GM12878 (cell line): Measurements from ENCODE around the gene RIMS3. TPM values are rescaled to one million over a fixed set of nuclear protein-coding genes. Genes with fewer than 3 reads are reported as not detected.

Source experiments
- ATAC-seq: fragments of 200-7000 bp; cut with Tn5 transposase; 3 replicates; pipeline ENCODE4 v1.9.1; 2020; ENCODE audit warnings: mild to moderate bottlenecking, moderate library complexity
- BruUV-seq: library from RNA; stranded (reverse); fragments of 400-500 nt; replicated peaks from 2 replicates; lab custom pipeline; 2021; lab: Mats Ljungman, UMichigan
- CTCF ChIA-PET: fragments of 300-600 bp; sonication (Branson Sonifier 250); formaldehyde crosslinking; extraction: SDS; loops from one replicate; lab custom pipeline; 2021; ENCODE audit warnings: inconsistent platforms; lab: Yijun Ruan, JAX
- POLR2A ChIA-PET: fragments of 350-600 bp; formaldehyde crosslinking; extraction: SDS; loops from one replicate; lab custom pipeline; 2021; ENCODE audit warnings: inconsistent platforms; lab: Charles Lee
- RAD21 ChIA-PET: fragments of 300-600 bp; sonication (Branson Sonifier 250); formaldehyde crosslinking; loops from one replicate; lab custom pipeline; 2023; ENCODE audit warnings: antibody characterized with exemption; ENCODE audit not compliant: unreplicated experiment; lab: Charles Lee
- SMC1A ChIA-PET: fragments of 300-600 bp; sonication (Branson Sonifier 250); formaldehyde crosslinking; loops from one replicate; lab custom pipeline; 2023; ENCODE audit not compliant: unreplicated experiment, uncharacterized antibody; lab: Charles Lee
- DNase-seq: peaks from one replicate; pipeline ENCODE4 v3.0.0-alpha.2; 2011; ENCODE audit warnings: low read depth, low spot score
- FAIRE-seq: peaks from 3 replicates; lab custom pipeline; 2011; peaks lifted over from hg19 to GRCh38; lab: Jason Lieb, UNC
- H2AFZ ChIP-seq: 2 replicates; pipeline ENCODE4 v1.6.0; 2011; ENCODE audit warnings: low read depth, low read length, control low read depth; ENCODE audit not compliant: control insufficient read depth
- H3K27ac ChIP-seq: 2 replicates; pipeline ENCODE4 v1.5.1; 2011; ENCODE audit warnings: control low read depth; ENCODE audit not compliant: control insufficient read depth, insufficient read depth
- H3K27me3 ChIP-seq, 2 experiments: replicated peaks in 1 of 2; 2 replicates each; pipeline versions ENCODE4 v1.6.0 to v1.6.1; 2011; ENCODE audit warnings: low read length in 1 of 2; ENCODE audit not compliant: control insufficient read depth in 2 of 2, insufficient read depth in 2 of 2
- H3K36me3 ChIP-seq, 2 experiments: 2 replicates each; pipeline ENCODE4 v1.5.1; 2011; ENCODE audit warnings: low read length in 1 of 2; ENCODE audit not compliant: control insufficient read depth in 2 of 2, insufficient read depth in 2 of 2
- H3K4me1 ChIP-seq: 2 replicates; pipeline ENCODE4 v1.6.1; 2011; ENCODE audit warnings: mild to moderate bottlenecking, low read length, moderate library complexity, mixed read lengths; ENCODE audit not compliant: control insufficient read depth, insufficient read depth
- H3K4me2 ChIP-seq: 2 replicates; pipeline ENCODE4 v1.6.0; 2011; ENCODE audit warnings: control low read depth; ENCODE audit not compliant: control insufficient read depth, insufficient read depth
- H3K4me3 ChIP-seq: fragments of 200-600 bp; sonication (generic); 2 replicates; pipeline ENCODE4 v1.5.1; 2016
- H3K79me2 ChIP-seq: 2 replicates; pipeline ENCODE4 v1.6.0; 2011; ENCODE audit warnings: low read length; ENCODE audit not compliant: control insufficient read depth, insufficient read depth
- H3K9ac ChIP-seq: 2 replicates; pipeline ENCODE4 v1.8.0; 2011; ENCODE audit warnings: low read length, control low read depth, mixed read lengths; ENCODE audit not compliant: control insufficient read depth, insufficient read depth
- H3K9me3 ChIP-seq: replicated peaks from 3 replicates; pipeline ENCODE4 v1.5.1; 2011; ENCODE audit warnings: mild to moderate bottlenecking, low read length; ENCODE audit not compliant: control insufficient read depth, insufficient read depth
- H4K20me1 ChIP-seq: 2 replicates; pipeline ENCODE4 v1.6.0; 2011; ENCODE audit not compliant: control insufficient read depth, insufficient read depth
- BACH1 ChIP-seq: fragments of 450-650 bp; IDR thresholded peaks from 2 replicates; pipeline ENCODE4 v1.6.1; 2017; ENCODE audit warnings: mild to moderate bottlenecking, borderline replicate concordance
- CEBPB ChIP-seq, 2 experiments: fragments of 150-350 bp in 1 of 2; IDR thresholded peaks; 2 replicates each; pipeline ENCODE4 v1.6.1; 2012 to 2014; ENCODE audit warnings: low read depth in 2 of 2, low read length in 2 of 2, borderline replicate concordance in 1 of 2, inconsistent platforms in 1 of 2
- CREM ChIP-seq: IDR thresholded peaks from 2 replicates; pipeline ENCODE4 v1.6.1; 2014; ENCODE audit warnings: antibody characterized with exemption, low read depth
- FOXK2 ChIP-seq: fragments of 450-650 bp; IDR thresholded peaks from 2 replicates; pipeline ENCODE4 v1.6.1; 2017; ENCODE audit warnings: mild to moderate bottlenecking, moderate library complexity
- FOXM1 ChIP-seq: IDR thresholded peaks from 2 replicates; pipeline ENCODE4 v1.6.1; 2012; ENCODE audit warnings: low read depth, mild to moderate bottlenecking, inconsistent platforms, low read length, moderate library complexity
- IKZF1 ChIP-seq: fragments of 450-650 bp; conservative IDR thresholded peaks from 2 replicates; pipeline ENCODE4 v1.6.1; 2017; ENCODE audit warnings: antibody characterized with exemption, mild to moderate bottlenecking
- IKZF2 ChIP-seq, 2 experiments: fragments of 450-650 bp; IDR thresholded peaks; 2 replicates each; pipeline ENCODE4 v1.6.1; 2017; ENCODE audit warnings: mild to moderate bottlenecking in 2 of 2, moderate library complexity in 2 of 2
- LARP7 ChIP-seq: fragments of 450-650 bp; IDR thresholded peaks from 2 replicates; pipeline ENCODE4 v1.6.1; 2017; ENCODE audit warnings: mild to moderate bottlenecking
- MAX ChIP-seq: IDR thresholded peaks from 2 replicates; pipeline ENCODE4 v1.6.1; 2012; ENCODE audit warnings: low read depth, low read length, improper control_type of control experiment
- MTA2 ChIP-seq: fragments of 450-650 bp; IDR thresholded peaks from 2 replicates; pipeline ENCODE4 v1.6.1; 2016; ENCODE audit warnings: low read depth, mild to moderate bottlenecking, moderate library complexity
- MTA3 ChIP-seq: IDR thresholded peaks from 2 replicates; pipeline ENCODE4 v1.6.1; 2012; ENCODE audit warnings: low read length, inconsistent platforms, borderline replicate concordance
- NBN ChIP-seq: fragments of 450-650 bp; IDR thresholded peaks from 2 replicates; pipeline ENCODE4 v1.6.1; 2016
- NR2F1 ChIP-seq: fragments of 450-650 bp; conservative IDR thresholded peaks from 2 replicates; pipeline ENCODE4 v1.6.1; 2017; ENCODE audit warnings: mild to moderate bottlenecking
- SMAD5 ChIP-seq: IDR thresholded peaks from 2 replicates; pipeline ENCODE4 v1.6.1; 2016; ENCODE audit warnings: antibody characterized with exemption, low read depth
- SMC3 ChIP-seq: IDR thresholded peaks from 2 replicates; pipeline ENCODE4 v1.6.1; 2011; ENCODE audit warnings: low read length, improper control_type of control experiment, borderline replicate concordance
- SPI1 ChIP-seq: IDR thresholded peaks from 2 replicates; pipeline ENCODE4 v1.6.1; 2011; ENCODE audit warnings: low read depth, mild to moderate bottlenecking, low read length, moderate library complexity, borderline replicate concordance; ENCODE audit not compliant: insufficient read depth
- WRNIP1 ChIP-seq: IDR thresholded peaks from 2 replicates; pipeline ENCODE4 v1.6.1; 2011; ENCODE audit warnings: low read depth, low read length, improper control_type of control experiment, borderline replicate concordance
- ZBTB40 ChIP-seq: fragments of 450-650 bp; IDR thresholded peaks from 2 replicates; pipeline ENCODE4 v1.6.1; 2016; ENCODE audit warnings: mild to moderate bottlenecking, moderate library complexity, borderline replicate concordance
- ZNF207 ChIP-seq: fragments of 450-650 bp; IDR thresholded peaks from 2 replicates; pipeline ENCODE4 v1.6.1; 2014; ENCODE audit warnings: antibody characterized with exemption, mild to moderate bottlenecking, borderline replicate concordance
- ZNF384 ChIP-seq: IDR thresholded peaks from 2 replicates; pipeline ENCODE4 v1.6.1; 2012; ENCODE audit warnings: low read depth, mild to moderate bottlenecking, low read length, improper control_type of control experiment, borderline replicate concordance
- in situ Hi-C: fragments of 300-500 bp; cut with MboI; formaldehyde crosslinking; loops from 9 replicates; pipeline ENCODE4 v1.14.3; 2018; ENCODE audit warnings: mixed read lengths
- intact Hi-C: fragments of 100-400 bp; cut with micrococcal nuclease; formaldehyde crosslinking; loops from one replicate; pipeline ENCODE4 v1.14.2; 2022; ENCODE audit not compliant: unreplicated experiment
- polyA plus RNA-seq, 11 experiments: library from polyadenylated mRNA; depleted of rRNA in 4 of 11; unstranded in 6 of 11; stranded (reverse) in 5 of 11; fragments of >200 nt; fragmentation: Nextera tagmentation in 4 of 11; fragmentation: Illumina TruSeq in 1 of 11; extraction: Ambion mirVana in 4 of 11; extraction: Trizol in 1 of 11; gene quantifications; 1 replicate in 1 of 11; 2 replicates in 10 of 11; pipeline versions ENCODE4 v1.2.1 to v1.2.3, GENCODE V29; 2011 to 2016; ENCODE audit warnings: inconsistent platforms in 2 of 11, missing spikeins in 2 of 11, low read depth in 1 of 11
- total RNA-seq, 4 experiments: library from RNA; depleted of rRNA in 3 of 4; stranded (reverse); fragments of >200 nt in 3 of 4; fragmentation: Illumina TruSeq in 1 of 4; extraction: Trizol in 1 of 4; gene quantifications; 2 replicates each; pipeline versions ENCODE4 v1.2.1 to v1.2.3, GENCODE V29; 2013 to 2021

The RIMS3 gene
- total and polyA plus RNA-seq, 10 of the 15 experiments (the other 5 are each of a cell fraction or from before 2014, with no cell fraction given), result 0.02 to 4.7 (median 0.39) TPM

GRCh38 chr1:40665335-40666171, at the start of gene RIMS3 (continued):
- peak; percentile 53; the same call in 1 of the 2 replicates for TF ChIP-seq MTA2
- TF ChIP-seq LARP7, result peak; percentile 63
- TF ChIP-seq FOXM1, result no peak
- TF ChIP-seq IKZF2 (IDR thresholded peaks at IDR 0.05), result 0 out of 4 replicates have a peak, but pooled peaks of 1 of the 2 experiments have one; percentile 15
- TF ChIP-seq IKZF1, result peak; percentile 38; the same call in 1 of the 2 replicates
- 0 out of 2 replicates have a peak, but pooled peaks have one; percentile 8 for TF ChIP-seq SMC3
- TF ChIP-seq BACH1, result peak; percentile 55; the same call in 1 of the 2 replicates
- no peak for TF ChIP-seq ZNF207
- TF ChIP-seq NBN, result peak; percentile 62; the same call in 1 of the 2 replicates
- TF ChIP-seq ZNF384, result no peak
- no peak for TF ChIP-seq MTA3

GRCh38 chr1:40712997-40713396, 47.5 kb upstream of the RIMS3 start:
- intact Hi-C loops, result no loop called here
- no peak overlapping the region for H2AFZ ChIP-seq
- peak overlapping the region; percentile 82 for H3K27ac ChIP-seq
- ChIA-PET SMC1A (interaction anchor here (1.0 to 1.9 kb wide), 8 partner anchors 9 to 51 kb away, joined by 3 to 16 read pairs (median 6); partner anchors contain the start of gene NFYC), RAD21 (interaction anchor here (1.7 to 2.1 kb wide), 3 partner anchors 10 to 22 kb away, joined by 5 to 8 read pairs (median 6); partner anchors contain the start of gene NFYC), POLR2A (interaction anchor here (0.7 to 1.6 kb wide), 5 partner anchors 10 to 52 kb away, joined by 3 to 7 read pairs (median 5); no protein-coding TSS in a partner anchor), CTCF (interaction anchor here (0.9 to 1.4 kb wide), 3 partner anchors 10 to 62 kb away, joined by 3 to 6 read pairs (median 4); no protein-coding TSS in a partner anchor)
- no peak overlapping the region for H3K4me3 ChIP-seq
- H3K36me3 ChIP-seq, result peaks cover 0 to 10% of the 10 kb centered on the region in 2 experiments; a peak in 3 of 4 replicates
- no TSS peak for BruUV-seq
- in situ Hi-C loops, result no loop called here
- DNase-seq, result no peak
- H3K4me1 ChIP-seq, result peaks cover 18% of the 10 kb centered on the region
- peak; percentile 8; the same call in 2 of the 3 replicates for ATAC-seq
- no peak overlapping the region; the same call in 1 of the 2 replicates for H3K9ac ChIP-seq
- H3K4me2 ChIP-seq, result peak overlapping the region; percentile 66
- FAIRE-seq, result no peak
- no peaks in the 10 kb centered on the region for H3K27me3 ChIP-seq
- H3K79me2 ChIP-seq, result peaks cover 91% of the 10 kb centered on the region
- H4K20me1 ChIP-seq, result no peaks in the 10 kb centered on the region
- no peaks in the 10 kb centered on the region for H3K9me3 ChIP-seq
- no peak for TF ChIP-seq SMC3
- TF ChIP-seq NR2F1, result no peak
- peak; percentile 19; the same call in 1 of the 2 replicates for TF ChIP-seq ZBTB40
- peak; percentile 18; the same call in 1 of the 2 replicates for TF ChIP-seq CREM
- no peak for TF ChIP-seq FOXK2
- no peak for TF ChIP-seq CEBPB (IDR thresholded peaks at IDR 0.05; ENCODE audit: borderline replicate concordance in 1 of 2, low read depth in 2 of 2, low read length in 2 of 2)
- TF ChIP-seq SMAD5, result no peak
- peak; percentile 77 for TF ChIP-seq SPI1
- TF ChIP-seq MAX, result no peak
- TF ChIP-seq WRNIP1, result no peak
